NCI-H1417 (cell line): ENCODE measurements around the gene TXNDC2.
"Not testable (repeated sequence)": the region's sequence is repeated elsewhere in the genome, so short reads cannot be mapped to it uniquely, and the experiment has no call there.

Source experiments
- DNase-seq, 3 experiments: peaks; one replicate each; lab custom pipeline; 2025; lab: John Stamatoyannopoulos, UW

The TXNDC2 gene

DNA sequence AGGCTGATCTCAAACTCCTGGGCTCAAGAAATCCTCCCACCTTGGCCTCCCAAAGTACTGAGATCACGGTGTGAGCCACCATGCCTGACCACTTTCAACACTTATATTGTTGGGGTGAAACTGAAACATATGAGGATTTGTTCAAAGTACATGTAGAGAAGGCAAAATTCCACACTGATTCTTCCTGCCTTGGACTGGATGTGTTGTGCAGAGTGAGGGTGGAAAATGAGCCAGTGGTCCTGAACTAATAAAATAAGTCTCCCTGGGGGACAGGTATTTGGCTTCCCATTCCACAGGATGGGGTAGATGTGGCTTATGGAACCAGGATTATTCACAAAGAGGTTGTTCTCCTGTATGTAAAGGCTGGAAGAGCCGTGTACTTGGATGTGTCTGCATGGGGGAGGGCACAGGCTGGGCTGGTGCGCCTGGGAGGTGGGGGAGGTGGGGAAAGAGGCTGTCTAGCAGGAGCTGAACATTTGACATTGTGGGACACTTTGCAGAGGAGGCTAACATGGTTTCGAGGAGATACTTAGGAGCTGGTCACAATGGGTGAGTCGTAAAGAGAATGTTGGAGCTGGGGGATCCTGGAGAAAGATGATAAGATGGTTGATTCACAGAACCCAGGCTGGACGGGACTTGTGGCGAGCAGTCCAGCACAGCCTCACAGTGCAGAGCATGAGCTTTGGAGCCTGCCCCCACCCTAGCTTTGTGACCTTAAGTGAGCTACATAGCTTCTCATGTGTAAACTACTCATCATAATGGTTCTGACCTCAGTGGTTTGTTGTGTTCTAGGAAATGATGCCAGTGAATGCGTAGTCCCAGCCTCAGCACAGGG, at the start of gene TXNDC2:
Gene TXNDC2 (plus strand): TSS at position 804 of the 835 bp plus-strand sequence. CDS start 708 bp downstream, outside the sequence.
- no peak for DNase-seq

DNA sequence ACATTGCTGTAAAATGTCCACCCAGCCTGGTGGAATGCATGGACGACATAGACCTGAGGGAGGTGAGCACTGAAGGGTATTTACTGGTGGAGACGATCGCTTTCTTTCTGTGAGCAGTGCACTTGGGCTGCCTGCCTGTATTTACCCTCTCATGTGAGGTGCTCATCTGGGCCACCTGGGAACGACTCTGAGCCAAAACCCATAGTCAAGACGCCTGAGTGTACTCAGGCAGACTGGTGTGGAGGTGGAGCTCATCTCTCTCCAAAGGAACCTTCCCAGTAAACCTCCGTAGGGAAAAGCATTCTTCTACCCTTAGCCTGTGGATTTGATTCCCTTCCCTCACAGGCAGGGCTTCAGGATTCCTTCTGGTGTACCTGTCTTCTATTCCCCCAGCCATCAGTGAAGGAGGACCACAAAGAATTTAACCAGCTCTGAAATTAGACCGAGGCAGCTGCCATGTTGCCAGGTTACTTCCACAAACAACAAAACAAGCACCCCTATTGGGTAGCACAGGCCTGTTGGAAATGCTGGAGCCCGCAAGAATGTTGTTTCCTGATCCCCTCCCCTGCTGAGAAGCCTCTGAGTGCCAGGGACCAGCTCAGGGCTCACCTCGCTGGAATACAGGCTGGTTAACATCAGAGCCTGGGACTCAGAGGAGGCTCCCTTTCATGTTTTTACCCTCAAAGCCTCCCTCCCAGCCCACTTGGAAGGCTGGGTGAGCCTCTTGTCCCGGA, 47.5 kb upstream of the TXNDC2 start:
- DNase-seq = peak; percentile 40 to 88 (median 62)

DNA sequence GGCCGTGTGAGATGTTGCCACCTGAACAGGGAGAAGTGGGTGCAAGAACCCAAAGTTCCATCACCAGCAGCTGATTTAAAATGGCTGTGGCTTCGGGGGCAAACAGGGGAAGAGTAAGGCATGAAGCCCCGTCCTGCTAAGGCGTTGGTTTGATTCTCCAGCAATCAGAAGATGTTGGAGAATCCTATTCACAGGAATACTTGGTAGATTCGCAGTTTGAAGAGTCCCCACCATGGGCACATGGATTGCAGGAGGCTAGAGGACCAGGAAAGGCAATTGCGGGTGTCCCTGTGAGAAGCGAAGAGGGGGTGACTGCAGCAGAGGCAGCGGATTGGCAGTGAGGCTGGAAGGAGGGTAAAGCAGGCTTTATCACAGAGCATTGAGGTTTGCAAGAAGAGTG, 46.6 kb upstream of the TXNDC2 start:
- DNase-seq = no peak

DNA sequence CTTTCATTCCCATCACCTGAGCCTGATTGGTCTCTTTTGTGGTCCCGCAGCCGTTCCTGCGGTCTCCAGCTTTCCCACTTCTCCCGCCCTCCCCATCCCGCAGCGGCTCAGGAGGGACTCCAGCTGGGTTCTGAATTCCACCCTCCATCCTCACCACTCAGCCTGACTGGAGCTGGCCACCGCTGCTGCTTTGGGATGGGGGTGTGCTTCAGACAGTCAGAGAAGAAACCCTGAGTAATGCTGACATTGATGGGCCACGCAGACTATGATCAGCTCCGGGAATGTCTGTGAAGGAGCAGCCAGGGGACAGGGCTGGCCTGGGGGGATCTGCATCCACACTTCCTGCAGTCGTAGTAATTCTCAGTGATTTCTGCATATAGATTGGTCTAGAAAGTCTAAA, 45.9 kb upstream of the TXNDC2 start:
- DNase-seq = no peak

GRCh38 chr18:9841752-9842151, 44.0 kb upstream of the TXNDC2 start:
- no peak for DNase-seq

DNA sequence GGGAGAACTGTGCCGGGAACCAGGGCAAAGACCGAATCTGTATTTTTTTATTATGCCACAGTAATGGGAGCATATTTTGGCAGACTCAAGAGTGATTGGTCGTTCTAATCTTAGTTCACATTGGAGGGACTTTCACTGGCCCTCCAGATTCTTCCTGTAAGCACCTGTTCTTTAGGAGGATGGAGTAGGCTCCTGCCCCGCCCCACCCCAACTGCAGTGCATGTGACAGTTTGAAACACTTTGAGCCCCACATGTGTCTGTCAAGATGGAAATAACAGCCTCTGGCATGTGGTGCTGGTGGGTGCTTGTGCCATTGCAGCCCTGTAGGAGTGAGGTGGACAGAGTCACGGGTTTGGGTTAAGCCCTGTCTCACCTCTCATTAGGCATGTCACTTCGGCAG, 43.3 kb upstream of the TXNDC2 start:
- DNase-seq = no peak

DNA sequence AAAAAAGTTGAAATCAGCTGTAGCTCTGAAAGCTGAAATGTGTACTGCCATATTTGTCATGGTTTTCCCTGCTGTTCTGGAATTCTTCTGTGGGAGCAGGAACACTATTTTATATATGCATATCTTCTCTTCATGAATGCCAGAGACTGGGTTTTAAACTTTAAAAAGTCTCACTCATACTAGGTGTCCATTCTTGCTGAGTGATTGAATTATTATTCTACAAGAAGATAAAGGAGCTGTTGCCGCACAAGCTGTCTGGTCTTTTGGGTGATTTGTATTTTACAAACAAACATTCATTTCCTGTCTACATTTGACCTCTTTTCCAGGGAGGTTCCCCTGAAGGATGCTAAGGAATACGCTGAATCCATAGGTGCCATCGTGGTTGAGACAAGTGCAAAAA, 40.5 kb upstream of the TXNDC2 start:
- DNase-seq = no peak

GRCh38 chr18:9846162-9846925, 39.4 kb upstream of the TXNDC2 start:
- DNase-seq = no peak

DNA sequence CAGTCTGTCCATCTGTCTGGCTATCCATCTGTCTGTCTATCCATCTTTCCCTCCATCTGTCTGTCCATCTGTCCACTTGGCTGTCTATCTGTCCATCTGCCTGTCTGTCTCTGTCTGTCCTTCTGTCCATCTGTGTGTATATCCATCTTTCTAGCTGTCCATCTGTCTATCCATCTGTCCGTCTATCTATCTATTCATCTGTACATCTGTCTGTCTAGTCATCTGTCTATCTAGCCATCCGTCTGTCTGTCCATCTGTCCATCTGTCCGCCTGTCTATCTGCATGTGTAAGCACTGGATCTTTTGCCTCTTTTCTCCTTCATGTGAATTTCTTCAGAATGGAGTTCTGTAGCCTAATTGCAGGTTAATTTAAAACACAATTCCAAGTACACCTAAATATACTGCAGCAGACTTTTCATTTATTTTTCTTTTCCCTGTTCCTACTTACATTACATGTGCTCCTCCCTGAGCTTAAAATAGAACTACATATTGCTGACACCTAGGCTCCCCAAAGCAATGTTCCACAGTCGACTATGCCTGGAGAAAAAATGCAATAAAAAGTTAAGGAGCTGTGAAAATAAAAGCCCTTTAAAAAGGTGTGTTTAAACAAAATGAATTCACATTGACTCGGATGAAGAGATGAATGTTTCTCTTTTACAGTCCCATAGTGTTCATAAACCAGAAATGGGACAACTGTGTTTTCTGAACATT, 37.4 kb upstream of the TXNDC2 start:
- no peak for DNase-seq

- DNase-seq = peak in 1 of 3 experiments; percentile 60
Observed at GRCh38 chr18:9849407-9850283, 36.1 kb upstream of the TXNDC2 start.

DNA sequence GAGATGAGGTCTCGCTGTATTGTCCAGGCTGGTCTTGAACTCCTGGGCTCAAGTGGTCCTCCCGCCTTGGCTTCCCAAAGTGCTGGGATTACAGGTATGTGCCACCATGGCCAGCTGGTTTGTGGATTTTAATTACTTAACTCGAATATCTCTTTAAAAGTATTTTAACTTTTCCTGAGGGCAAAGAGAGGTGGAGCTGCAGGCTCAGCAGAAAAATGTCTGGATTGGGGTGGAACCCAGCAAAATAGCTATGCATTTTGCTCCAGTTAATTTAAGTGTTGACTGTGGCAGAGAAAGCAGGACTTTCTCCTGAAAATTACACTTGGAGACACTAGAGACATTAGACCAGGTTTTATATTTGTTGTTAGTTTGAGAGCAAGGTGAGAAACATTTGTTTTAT, 35.5 kb upstream of the TXNDC2 start:
- DNase-seq = no peak

DNA sequence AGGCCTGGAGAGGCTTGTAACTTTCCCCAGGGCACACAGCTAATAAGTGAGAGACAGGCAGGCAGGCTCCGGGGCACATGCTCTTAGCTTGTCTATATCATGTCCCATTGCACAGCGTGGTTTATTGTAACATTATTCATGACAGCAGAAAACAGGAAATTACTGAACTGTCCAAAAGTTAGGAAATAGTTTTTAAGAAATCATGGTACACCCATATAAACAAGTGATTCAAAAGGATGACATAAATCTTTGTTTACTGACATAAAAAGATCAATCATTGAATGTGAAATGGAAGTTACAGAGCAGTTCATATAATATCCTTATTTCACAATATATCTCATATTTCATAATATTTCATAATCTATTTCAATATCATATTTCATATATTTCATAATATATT, 34.3 kb upstream of the TXNDC2 start:
- no peak for DNase-seq

DNA sequence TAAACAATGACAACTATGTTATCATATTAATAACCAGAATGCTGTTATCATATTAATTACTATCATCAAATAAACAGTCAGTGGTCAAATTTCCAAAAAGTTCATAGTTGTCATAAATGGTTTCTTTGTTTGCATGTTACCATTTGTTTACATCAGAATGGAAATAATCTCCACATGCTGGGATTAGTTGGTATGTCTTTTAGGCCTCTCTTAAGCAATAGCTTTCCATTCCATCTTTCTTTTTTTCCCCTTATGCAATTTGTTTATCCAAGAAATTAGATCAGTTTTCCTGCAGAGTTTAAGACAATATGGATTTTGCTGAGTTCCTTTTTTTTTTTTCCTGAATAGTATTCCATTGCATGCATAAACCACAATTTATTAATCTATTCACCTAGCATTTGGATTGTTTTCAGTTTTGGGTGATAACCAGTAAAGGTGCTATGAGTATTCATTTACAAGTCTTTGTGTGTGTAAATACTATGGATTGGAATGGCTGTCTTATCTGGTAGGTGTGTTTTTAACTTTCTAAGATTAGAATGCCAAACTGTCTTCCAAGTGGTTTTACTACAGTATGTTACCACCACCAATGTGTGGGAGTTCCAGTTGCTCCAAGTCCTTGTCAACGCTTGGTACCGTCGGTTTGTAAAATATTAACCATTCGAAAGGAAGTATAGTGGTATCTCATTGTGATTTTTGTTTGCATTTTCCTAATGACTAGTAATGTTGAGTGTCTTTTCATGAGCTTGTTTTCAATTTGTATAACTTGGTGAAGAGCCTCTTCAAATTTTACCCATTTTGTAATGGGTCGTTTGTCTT, 33.3 kb upstream of the TXNDC2 start:
- no peak for DNase-seq

GRCh38 chr18:9854801-9855676, 30.7 kb upstream of the TXNDC2 start:
- DNase-seq = no peak

- DNase-seq = no peak
Observed at GRCh38 chr18:9855681-9856080, 30.1 kb upstream of the TXNDC2 start.

- DNase-seq = no peak
Observed at GRCh38 chr18:9856092-9856491, 29.7 kb upstream of the TXNDC2 start.

GRCh38 chr18:9857479-9857998, 28.2 kb upstream of the TXNDC2 start:
- DNase-seq = not testable (repeated sequence)

DNA sequence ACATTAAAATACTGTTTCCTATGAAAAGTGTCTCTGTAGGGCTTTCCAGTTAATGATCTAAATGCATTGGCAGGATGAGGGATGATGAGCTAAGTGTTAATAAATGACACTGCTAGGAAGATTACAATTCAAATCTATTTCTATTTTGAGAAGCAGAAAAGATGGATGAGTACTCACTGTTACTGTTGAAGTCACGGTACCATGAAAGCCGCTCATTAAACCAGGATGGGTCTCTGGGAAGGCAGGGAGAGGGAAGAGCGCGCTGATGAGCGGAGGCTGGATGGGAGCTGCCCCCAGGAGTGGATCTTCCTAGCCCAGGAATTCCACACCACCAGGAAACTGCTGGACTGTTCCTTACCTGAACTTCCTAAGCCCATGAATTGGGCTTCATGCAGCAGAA, 27.1 kb upstream of the TXNDC2 start:
- DNase-seq = no peak

DNA sequence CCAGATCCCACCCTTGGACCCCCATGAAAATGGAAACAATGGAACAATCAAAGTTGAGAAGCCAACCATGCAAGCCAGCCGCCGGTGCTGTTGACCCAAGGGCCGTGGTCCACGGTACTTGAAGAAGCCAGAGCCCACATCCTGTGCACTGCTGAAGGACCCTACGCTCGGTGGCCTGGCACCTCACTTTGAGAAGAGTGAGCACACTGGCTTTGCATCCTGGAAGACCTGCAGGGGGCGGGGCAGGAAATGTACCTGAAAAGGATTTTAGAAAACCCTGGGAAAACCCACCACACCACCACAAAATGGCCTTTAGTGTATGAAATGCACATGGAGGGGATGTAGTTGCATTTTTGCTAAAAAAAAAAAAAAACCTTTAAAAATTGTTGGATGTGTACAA, 26.5 kb upstream of the TXNDC2 start:
- DNase-seq = no peak
